SK-N-SH (cell line): Measurements from ENCODE around the gene SSTR4. TPM values are rescaled to one million over a fixed set of nuclear protein-coding genes. Genes with fewer than 3 reads are reported as not detected.

Experiments used
- CTCF ChIA-PET: fragments of 300-600, 350-600 bp; formaldehyde crosslinking; extraction: SDS; loops from one replicate; lab custom pipeline; 2021; lab: Yijun Ruan, JAX
- POLR2A ChIA-PET: fragments of 350-600 bp; sonication (Branson Sonifier 250); formaldehyde crosslinking; extraction: SDS; loops from one replicate; lab custom pipeline; 2020; ENCODE audit warnings: antibody characterized with exemption, inconsistent platforms; lab: Yijun Ruan, JAX
- DNase-seq: peaks from one replicate; pipeline ENCODE4 v3.0.0; 2012
- H2AFZ ChIP-seq: fragments of 200-600 bp; sonication (generic); 2 replicates; pipeline ENCODE4 v1.8.1; 2016; ENCODE audit warnings: antibody characterized with exemption, mild to moderate bottlenecking, low read depth
- H3F3A ChIP-seq: fragments of 200-600 bp; sonication (generic); replicated peaks from 2 replicates; pipeline ENCODE3; 2016; ENCODE audit warnings: antibody characterized with exemption, mild to moderate bottlenecking; ENCODE audit not compliant: insufficient read depth
- H3K27ac ChIP-seq, 2 experiments: fragments of 200-500 bp in 1 of 2; fragments of 200-600 bp in 1 of 2; sonication (Bioruptor generic) in 1 of 2; sonication (generic), shearing (Covaris generic) in 1 of 2; 2 replicates each; pipeline versions ENCODE4 v1.5.1 to v1.6.1; 2014 to 2016; ENCODE audit warnings: low read depth in 2 of 2, inconsistent platforms in 1 of 2, low read length in 1 of 2, mild to moderate bottlenecking in 1 of 2, mixed read lengths in 1 of 2
- H3K27me3 ChIP-seq: fragments of 200-600 bp; sonication (generic), shearing (Covaris generic); 2 replicates; pipeline ENCODE4 v1.6.1; 2016; ENCODE audit warnings: mixed run types; ENCODE audit not compliant: insufficient read depth
- H3K36me3 ChIP-seq, 2 experiments: fragments of 200-500 bp in 1 of 2; fragments of 200-600 bp in 1 of 2; sonication (Bioruptor generic) in 1 of 2; sonication (generic) in 1 of 2; replicated peaks in 1 of 2; 2 replicates each; pipeline versions ENCODE3 to v1.5.1; 2014 to 2016; ENCODE audit warnings: low read length in 1 of 2, mild to moderate bottlenecking in 1 of 2; ENCODE audit not compliant: insufficient read depth in 2 of 2, control insufficient read depth in 1 of 2
- H3K4me1 ChIP-seq, 2 experiments: fragments of 200-500 bp in 1 of 2; fragments of 200-600 bp in 1 of 2; sonication (Bioruptor generic) in 1 of 2; sonication (generic), shearing (Covaris generic) in 1 of 2; 2 replicates each; pipeline versions ENCODE4 v1.5.1 to v1.6.1; 2014 to 2016; ENCODE audit warnings: low read depth in 1 of 2, low read length in 1 of 2, mixed run types in 1 of 2; ENCODE audit not compliant: insufficient read depth in 2 of 2, control insufficient read depth in 1 of 2
- H3K4me2 ChIP-seq: fragments of 200-600 bp; sonication (generic), shearing (Covaris generic); 2 replicates; pipeline ENCODE4 v1.6.1; 2017; ENCODE audit warnings: mixed run types
- H3K4me3 ChIP-seq, 2 experiments: fragments of 200-500 bp in 1 of 2; fragments of 200-600 bp in 1 of 2; sonication (Bioruptor generic) in 1 of 2; sonication (generic), shearing (Covaris generic) in 1 of 2; 2 replicates each; pipeline versions ENCODE4 v1.5.1 to v1.8.1; 2014 to 2016; ENCODE audit warnings: low read depth in 2 of 2, inconsistent platforms in 1 of 2, low read length in 1 of 2, mild to moderate bottlenecking in 1 of 2, mixed read lengths in 1 of 2, moderate library complexity in 1 of 2
- H3K79me2 ChIP-seq: fragments of 200-600 bp; sonication (generic); 2 replicates; pipeline ENCODE4 v1.8.1; 2017; ENCODE audit warnings: mild to moderate bottlenecking; ENCODE audit not compliant: insufficient read depth
- H3K9ac ChIP-seq: fragments of 200-600 bp; sonication (generic); 2 replicates; pipeline ENCODE4 v1.6.1; 2017; ENCODE audit warnings: mixed run types
- H3K9me2 ChIP-seq: fragments of 200-600 bp; sonication (generic); 2 replicates; pipeline ENCODE4 v1.6.1; 2017; ENCODE audit warnings: mixed run types
- H3K9me3 ChIP-seq: fragments of 200-600 bp; sonication (generic); 2 replicates; pipeline ENCODE4 v1.6.1; 2017; ENCODE audit warnings: mixed run types, mild to moderate bottlenecking, moderate library complexity
- H4K20me1 ChIP-seq: fragments of 200-600 bp; sonication (generic); 2 replicates; pipeline ENCODE4 v1.6.1; 2017; ENCODE audit warnings: mild to moderate bottlenecking, mixed run types; ENCODE audit not compliant: insufficient read depth
- CHD2 ChIP-seq: fragments of 150-350 bp; IDR thresholded peaks from 2 replicates; pipeline ENCODE4 v1.6.1; 2018; ENCODE audit warnings: low read length; ENCODE audit not compliant: partially characterized antibody
- ELF1 ChIP-seq: IDR thresholded peaks from 2 replicates; pipeline ENCODE4 v1.4.0; 2012
- GATA2 ChIP-seq: sonication (generic); formaldehyde crosslinking; IDR thresholded peaks from 2 replicates; pipeline ENCODE4 v1.5.0; 2020; ENCODE audit warnings: mild to moderate bottlenecking, missing genetic modification reagents
- IRF3 ChIP-seq: fragments of 150-350 bp; IDR thresholded peaks from 2 replicates; pipeline ENCODE4 v1.6.1; 2016; ENCODE audit warnings: mild to moderate bottlenecking, low read depth, low read length
- PBX3 ChIP-seq: IDR thresholded peaks from 2 replicates; pipeline ENCODE4; 2012
- POLR2AphosphoS5 ChIP-seq: IDR thresholded peaks from 2 replicates; pipeline ENCODE4 v1.6.1; 2012; ENCODE audit warnings: low read depth, low read length
- REST ChIP-seq: IDR thresholded peaks from 2 replicates; pipeline ENCODE4 v1.6.1; 2012; ENCODE audit warnings: mild to moderate bottlenecking, low read depth, low read length, moderate library complexity
- SIN3A ChIP-seq: IDR thresholded peaks from 2 replicates; pipeline ENCODE4 v1.6.1; 2012; ENCODE audit warnings: low read depth, mild to moderate bottlenecking, low read length, moderate library complexity, borderline replicate concordance
- SMC3 ChIP-seq: IDR thresholded peaks from 2 replicates; pipeline ENCODE4 v1.6.1; 2012; ENCODE audit warnings: low read depth, low read length, improper control_type of control experiment
- TAF1 ChIP-seq: IDR thresholded peaks from 2 replicates; pipeline ENCODE4 v1.6.1; 2012; ENCODE audit warnings: low read depth, mild to moderate bottlenecking, low read length, moderate library complexity, borderline replicate concordance
- TCF12 ChIP-seq: IDR thresholded peaks from 2 replicates; pipeline ENCODE4 v1.4.0; 2012
- USF1 ChIP-seq: IDR thresholded peaks from 2 replicates; pipeline ENCODE4 v1.4.0; 2012; ENCODE audit warnings: low read depth, borderline replicate concordance
- USF2 ChIP-seq: fragments of 150-350 bp; IDR thresholded peaks from 2 replicates; pipeline ENCODE4 v1.6.1; 2017; ENCODE audit warnings: antibody characterized with exemption, low read length, low read depth, borderline replicate concordance
- YY1 ChIP-seq: IDR thresholded peaks from 2 replicates; pipeline ENCODE4 v1.4.0; 2012; ENCODE audit warnings: low read depth, mild to moderate bottlenecking
- WGBS: methylation state at CpG from one replicate; pipeline ENCODE4 v1.1.6; 2017; ENCODE audit warnings: low lambda C conversion rate; 5-methylcytosine and 5-hydroxymethylcytosine counted together
- polyA plus RNA-seq, 3 experiments: library from polyadenylated mRNA; depleted of rRNA; stranded (reverse); fragments of >200 nt; gene quantifications; 2 replicates each; pipeline ENCODE4 v1.2.3, GENCODE V29; 2012

SSTR4 gene
- polyA plus RNA-seq, 1 of the 3 experiments (the other 2 are of a cell fraction), result not detected

- H4K20me1 ChIP-seq, result no peaks in the 10 kb centered on the region
- H3K79me2 ChIP-seq, result no peaks in the 10 kb centered on the region
- H3K9ac ChIP-seq, result no peak overlapping the region
- no peak overlapping the region for H2AFZ ChIP-seq
- H3K27me3 ChIP-seq, result peaks cover 12% of the 10 kb centered on the region; the same call in 1 of the 2 replicates
- POLR2A ChIA-PET, result no interaction called here
- H3F3A ChIP-seq, result no peaks in the 10 kb centered on the region
- TF ChIP-seq IRF3 (no peak), USF2 (no peak), USF1 (no peak), TAF1 (no peak), GATA2 (no peak), CHD2 (no peak), ELF1 (no peak), REST (no peak), POLR2AphosphoS5 (no peak), TCF12 (no peak), SMC3 (no peak), YY1 (no peak), SIN3A (no peak), PBX3 (no peak)
- H3K4me1 ChIP-seq, result no peaks in the 10 kb centered on the region
- H3K36me3 ChIP-seq, result no peaks in the 10 kb centered on the region
- H3K4me2 ChIP-seq, result no peak overlapping the region
- 44% methylated on average over 8 of the region's 9 CpGs for WGBS
- no peak overlapping the region for H3K27ac ChIP-seq
- no peak overlapping the region for H3K4me3 ChIP-seq
- no peaks in the 10 kb centered on the region for H3K9me2 ChIP-seq
- CTCF ChIA-PET, result no interaction called here
- H3K9me3 ChIP-seq, result no peaks in the 10 kb centered on the region
- DNase-seq, result no peak
These were observed 27.0 kb upstream of the SSTR4 start for GRCh38 chr20:23007886-23008655.
